Erythroblast (primary cell): ENCODE measurements around the gene OR52B6.
"Not testable (repeated sequence)": the region's sequence is repeated elsewhere in the genome, so short reads cannot be mapped to it uniquely, and the experiment has no call there.

Experiments
- DNase-seq, 2 experiments: peaks; one replicate each; lab custom pipeline; 2025; lab: John Stamatoyannopoulos, UW
- GATA1 ChIP-seq: IDR thresholded peaks from 2 replicates; pipeline ENCODE4 v1.6.1; 2011; ENCODE audit warnings: low read depth, mild to moderate bottlenecking, control low read depth, low read length, moderate library complexity
- POLR2A ChIP-seq: IDR thresholded peaks from 2 replicates; pipeline ENCODE4 v1.6.1; 2011; ENCODE audit warnings: mild to moderate bottlenecking, low read length

The OR52B6 gene

GRCh38 chr11:5574654-5575053 lies 6.0 kb upstream of the OR52B6 start:
- TF ChIP-seq GATA1 (no peak), POLR2A (no peak)
- DNase-seq, result no peak

GRCh38 chr11:5575152-5575551 lies 5.5 kb upstream of the OR52B6 start:
- DNase-seq, result no peak
- no peak for TF ChIP-seq POLR2A
- no peak for TF ChIP-seq GATA1

GRCh38 chr11:5577101-5577500 lies 3.6 kb upstream of the OR52B6 start:
- no peak for DNase-seq
- TF ChIP-seq GATA1, result no peak
- no peak for TF ChIP-seq POLR2A

DNA sequence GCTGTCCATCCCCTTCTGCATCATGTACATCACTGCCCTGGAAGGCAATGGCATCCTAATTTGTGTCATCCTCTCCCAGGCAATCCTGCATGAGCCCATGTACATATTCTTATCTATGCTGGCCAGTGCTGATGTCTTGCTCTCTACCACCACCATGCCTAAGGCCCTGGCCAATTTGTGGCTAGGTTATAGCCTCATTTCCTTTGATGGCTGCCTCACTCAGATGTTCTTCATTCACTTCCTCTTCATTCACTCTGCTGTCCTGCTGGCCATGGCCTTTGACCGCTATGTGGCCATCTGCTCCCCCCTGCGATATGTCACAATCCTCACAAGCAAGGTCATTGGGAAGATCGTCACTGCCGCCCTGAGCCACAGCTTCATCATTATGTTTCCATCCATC lies 337 bp downstream of the OR52B6 start:
- DNase-seq, result peak; percentile 8 to 23
- TF ChIP-seq POLR2A (no peak), GATA1 (no peak)

GRCh38 chr11:5584458-5584857 lies 3.8 kb downstream of the OR52B6 start:
- DNase-seq, result not testable (repeated sequence)

DNA sequence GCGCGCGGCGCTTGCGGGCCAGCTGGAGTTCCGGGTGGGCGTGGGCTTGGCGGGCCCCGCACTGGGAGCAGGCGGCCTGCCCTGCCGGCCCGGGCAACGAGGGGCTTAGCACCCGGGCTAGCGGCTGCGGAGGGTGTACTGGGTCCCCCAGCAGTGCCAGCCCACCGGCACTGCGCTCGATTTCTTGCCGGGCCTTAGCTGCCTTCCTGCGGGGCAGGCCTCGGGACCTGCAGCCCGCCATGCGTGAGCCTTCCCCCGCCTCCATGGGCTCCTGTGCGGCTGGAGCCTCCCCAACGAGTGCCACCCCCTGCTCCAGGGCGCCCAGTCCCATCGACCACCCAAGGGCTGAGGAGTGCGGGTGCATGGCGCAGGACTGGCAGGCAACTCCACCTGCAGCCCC lies 9.2 kb downstream of the OR52B6 start:
- not testable (repeated sequence) for DNase-seq

DNA sequence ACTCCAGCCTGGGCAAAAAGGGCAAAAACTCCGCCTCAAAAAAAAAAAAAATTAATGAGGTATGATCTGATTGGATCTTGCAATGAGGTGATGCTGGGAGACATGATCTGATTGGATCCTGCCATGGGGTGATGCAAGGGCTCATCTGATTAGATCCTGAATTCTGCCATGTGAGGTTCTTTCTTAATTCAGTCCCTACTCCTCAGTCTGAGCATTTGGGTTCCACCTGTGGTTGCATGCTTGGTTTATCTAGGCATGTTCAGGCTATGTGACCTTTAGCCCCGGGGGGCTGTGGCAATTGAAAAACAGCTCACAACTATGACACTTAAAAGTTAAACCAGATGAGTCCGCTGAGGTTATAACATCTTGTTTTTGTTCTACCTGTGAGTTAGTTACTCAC lies 10.9 kb downstream of the OR52B6 start:
- peak; percentile 3 to 11 for DNase-seq
- TF ChIP-seq GATA1 (no peak), POLR2A (no peak)

- TF ChIP-seq GATA1, result no peak
- no peak for TF ChIP-seq POLR2A
- DNase-seq, result no peak
These were observed 11.9 kb downstream of the OR52B6 start for GRCh38 chr11:5592615-5593014.

GRCh38 chr11:5593146-5593545 lies 12.5 kb downstream of the OR52B6 start:
- TF ChIP-seq POLR2A (no peak), GATA1 (no peak)
- no peak for DNase-seq

- TF ChIP-seq POLR2A (no peak), GATA1 (no peak)
- peak; percentile 69 to 85 for DNase-seq
These were observed 16.0 kb downstream of the OR52B6 start, which contains the start of gene TRIM6 for GRCh38 chr11:5596607-5597201. TSS of gene TRIM6 (plus strand) at chr11:5596637. CDS start at chr11:5596898, 261 bp downstream.

DNA sequence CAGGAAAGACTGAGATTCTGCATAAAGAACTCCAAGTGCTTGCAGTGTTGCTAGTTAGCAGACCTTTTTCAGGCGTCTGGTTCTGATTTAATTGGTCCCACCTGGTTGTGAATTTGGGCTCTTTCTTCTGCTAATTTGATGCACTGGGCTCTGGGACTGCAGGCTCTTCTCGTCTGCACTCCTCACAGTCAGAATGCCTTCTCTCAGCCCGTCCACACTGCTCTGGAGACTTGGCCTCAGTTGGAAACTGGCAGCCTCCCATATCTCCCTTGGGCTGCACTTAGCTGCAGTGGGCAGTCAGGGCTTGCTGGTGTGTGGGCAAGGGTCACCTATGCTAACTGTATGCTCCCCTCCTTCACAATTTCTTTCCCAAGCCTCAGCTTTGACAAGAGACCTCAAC lies 17.3 kb downstream of the OR52B6 start:
- DNase-seq, result no peak
- TF ChIP-seq GATA1, result no peak
- no peak for TF ChIP-seq POLR2A

- TF ChIP-seq POLR2A, result no peak
- TF ChIP-seq GATA1, result no peak
- peak; percentile 88 to 91 for DNase-seq
These were observed 19.7 kb downstream of the OR52B6 start for GRCh38 chr11:5600374-5600851.

DNA sequence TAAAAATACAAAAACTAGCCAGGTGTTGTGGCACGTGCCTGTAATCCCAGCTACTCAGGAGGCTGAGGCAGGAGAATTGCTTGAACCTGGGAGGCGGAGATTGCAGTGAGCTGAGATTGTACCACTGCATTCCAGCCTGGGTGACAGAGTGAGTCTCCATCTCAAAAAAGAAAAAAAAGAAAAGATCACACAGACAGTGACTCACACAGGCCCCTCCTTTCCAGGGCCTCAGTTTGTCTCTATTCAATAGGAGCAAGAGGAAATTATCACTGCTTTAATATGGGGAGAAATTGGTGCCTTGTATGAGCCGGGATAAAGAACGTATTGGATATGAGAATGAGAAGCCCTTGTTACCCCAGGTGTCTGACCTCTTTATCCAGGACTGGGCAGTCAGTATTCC lies 22.1 kb downstream of the OR52B6 start:
- not testable (repeated sequence) for DNase-seq

DNA sequence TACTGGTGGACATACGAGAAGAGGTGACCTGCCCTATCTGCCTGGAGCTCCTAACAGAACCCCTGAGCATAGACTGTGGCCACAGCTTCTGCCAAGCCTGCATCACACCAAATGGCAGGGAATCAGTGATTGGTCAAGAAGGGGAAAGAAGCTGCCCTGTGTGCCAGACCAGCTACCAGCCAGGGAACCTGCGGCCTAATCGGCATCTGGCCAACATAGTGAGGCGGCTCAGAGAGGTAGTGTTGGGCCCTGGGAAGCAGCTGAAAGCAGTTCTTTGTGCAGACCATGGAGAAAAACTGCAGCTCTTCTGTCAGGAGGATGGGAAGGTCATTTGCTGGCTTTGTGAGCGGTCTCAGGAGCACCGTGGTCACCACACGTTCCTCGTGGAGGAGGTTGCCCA lies 22.6 kb downstream of the OR52B6 start:
- DNase-seq, result no peak
- no peak for TF ChIP-seq GATA1
- no peak for TF ChIP-seq POLR2A

DNA sequence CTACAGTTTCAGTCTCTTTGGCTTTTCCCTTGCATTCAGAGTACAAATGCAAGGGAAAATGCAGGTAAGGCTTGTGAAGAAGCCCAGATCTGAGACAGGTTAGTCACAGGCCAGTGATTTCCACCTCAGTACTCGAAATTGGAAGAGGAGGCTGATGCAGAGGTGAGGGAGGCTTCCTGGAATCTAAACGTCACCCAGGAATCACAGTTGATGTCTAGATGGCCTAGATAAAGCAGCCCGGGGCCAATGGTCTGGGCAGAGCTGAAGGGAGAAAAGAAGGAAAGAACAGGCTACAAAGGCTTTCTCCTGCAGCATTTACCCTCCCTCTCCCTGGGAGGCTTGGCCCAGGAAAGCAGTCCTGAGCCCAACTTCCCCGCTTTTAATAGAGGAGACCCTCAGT lies 24.2 kb downstream of the OR52B6 start:
- no peak for TF ChIP-seq POLR2A
- TF ChIP-seq GATA1, result no peak
- no peak for DNase-seq
